Measurements from ENCODE around the gene LINC00237.

The LINC00237 gene

GRCh38 chr20:21046413-21047070 is 59.6 kb downstream of the LINC00237 start:
- no peak for DNase-seq (ENCODE audit: low read depth)
